ENCODE data around the gene RAB3A.

The RAB3A gene

GRCh38 chr19:18203863-18204393 lies at the start of gene RAB3A:
Gene RAB3A (minus strand): TSS chr19:18204042. CDS start chr19:18202740, 1,302 bp downstream.
- peak; percentile 100 for DNase-seq (ENCODE audit: low read depth)
- H3K4me3 ChIP-seq (ENCODE audit: low read length) = peak within 1 kb of the TSS; percentile 82
- TF ChIP-seq CTCF (conservative IDR thresholded peaks at IDR 0.05; ENCODE audit: low read length) = no peak

- TF ChIP-seq CTCF (conservative IDR thresholded peaks at IDR 0.05; ENCODE audit: low read length) = no peak
- no peak overlapping the region for H3K4me3 ChIP-seq (ENCODE audit: low read length)
- no peak for DNase-seq (ENCODE audit: low read depth)
These were observed 49.3 kb upstream of the RAB3A start for GRCh38 chr19:18253130-18253529.

GRCh38 chr19:18252370-18252717 lies 48.5 kb upstream of the RAB3A start:
- DNase-seq (ENCODE audit: low read depth) = no peak
- no peak for TF ChIP-seq CTCF (conservative IDR thresholded peaks at IDR 0.05; ENCODE audit: low read length)
- H3K4me3 ChIP-seq (ENCODE audit: low read length) = no peak overlapping the region

GRCh38 chr19:18251587-18252369 lies 47.9 kb upstream of the RAB3A start:
- H3K4me3 ChIP-seq (ENCODE audit: low read length) = no peak overlapping the region
- DNase-seq (ENCODE audit: low read depth) = peak; percentile 52
- peak; percentile 94 for TF ChIP-seq CTCF (conservative IDR thresholded peaks at IDR 0.05; ENCODE audit: low read length)

GRCh38 chr19:18249834-18250233 lies 46.0 kb upstream of the RAB3A start:
- no peak for DNase-seq (ENCODE audit: low read depth)
- no peak for TF ChIP-seq CTCF (conservative IDR thresholded peaks at IDR 0.05; ENCODE audit: low read length)
- no peak overlapping the region for H3K4me3 ChIP-seq (ENCODE audit: low read length)

GRCh38 chr19:18245297-18245696 lies 41.5 kb upstream of the RAB3A start:
- no peak for TF ChIP-seq CTCF (conservative IDR thresholded peaks at IDR 0.05; ENCODE audit: low read length)
- DNase-seq (ENCODE audit: low read depth) = no peak
- no peak overlapping the region for H3K4me3 ChIP-seq (ENCODE audit: low read length)

- H3K4me3 ChIP-seq (ENCODE audit: low read length) = no peak overlapping the region
- TF ChIP-seq CTCF (conservative IDR thresholded peaks at IDR 0.05; ENCODE audit: low read length) = no peak
- no peak for DNase-seq (ENCODE audit: low read depth)
These were observed 35.5 kb upstream of the RAB3A start for GRCh38 chr19:18239303-18239702.
